HEK293T (cell line): ENCODE results near the gene FCHO2.

ENCODE experiments used
- ARNT ChIP-seq: fragments of 450-650 bp; IDR thresholded peaks from 2 replicates; pipeline ENCODE4 v1.6.1; 2017; ENCODE audit warnings: mild to moderate bottlenecking
- BHLHE40 ChIP-seq: fragments of 450-650 bp; IDR thresholded peaks from 2 replicates; pipeline ENCODE4 v1.6.1; 2016; ENCODE audit warnings: mild to moderate bottlenecking, moderate library complexity, borderline replicate concordance
- CTBP1 ChIP-seq: fragments of 450-650 bp; IDR thresholded peaks from 2 replicates; pipeline ENCODE4 v1.6.1; 2016; ENCODE audit warnings: borderline replicate concordance
- ELF4 ChIP-seq: fragments of 450-650 bp; IDR thresholded peaks from 2 replicates; pipeline ENCODE4 v1.6.1; 2017; ENCODE audit warnings: antibody characterized with exemption
- FOXA1 ChIP-seq: fragments of 450-650 bp; IDR thresholded peaks from 2 replicates; pipeline ENCODE4 v1.6.1; 2016; ENCODE audit warnings: mild to moderate bottlenecking
- FOXK2 ChIP-seq: fragments of 450-650 bp; IDR thresholded peaks from 2 replicates; pipeline ENCODE4 v1.6.1; 2016; ENCODE audit warnings: mild to moderate bottlenecking
- FOXM1 ChIP-seq: fragments of 450-650 bp; IDR thresholded peaks from 2 replicates; pipeline ENCODE4 v1.6.1; 2017; ENCODE audit warnings: mild to moderate bottlenecking, borderline replicate concordance
- L3MBTL2 ChIP-seq: fragments of 450-650 bp; conservative IDR thresholded peaks from 2 replicates; pipeline ENCODE4 v1.6.1; 2016; ENCODE audit warnings: mild to moderate bottlenecking
- LEF1 ChIP-seq: fragments of 450-650 bp; IDR thresholded peaks from 2 replicates; pipeline ENCODE4 v1.6.1; 2017; ENCODE audit warnings: mild to moderate bottlenecking, borderline replicate concordance
- NFRKB ChIP-seq: fragments of 450-650 bp; IDR thresholded peaks from 2 replicates; pipeline ENCODE4 v1.6.1; 2016; ENCODE audit warnings: mild to moderate bottlenecking, moderate library complexity
- PKNOX1 ChIP-seq: fragments of 450-650 bp; IDR thresholded peaks from 2 replicates; pipeline ENCODE4 v1.6.1; 2016
- SP1 ChIP-seq: fragments of 450-650 bp; IDR thresholded peaks from 2 replicates; pipeline ENCODE4 v1.6.1; 2017
- SUZ12 ChIP-seq: fragments of 450-650 bp; IDR thresholded peaks from 2 replicates; pipeline ENCODE4 v1.6.1; 2016; ENCODE audit warnings: mild to moderate bottlenecking
- ZNF384 ChIP-seq: fragments of 450-650 bp; IDR thresholded peaks from 2 replicates; pipeline ENCODE4 v1.6.1; 2016

- TF ChIP-seq NFRKB (no peak), BHLHE40 (no peak), CTBP1 (no peak), FOXM1 (no peak), ZNF384 (no peak), SUZ12 (no peak), L3MBTL2 (no peak), FOXK2 (no peak), ELF4 (no peak), ARNT (no peak), PKNOX1 (no peak), FOXA1 (no peak), SP1 (no peak), LEF1 (no peak)
Measured at GRCh38 chr5:73137563-73138530, 182.0 kb downstream of the FCHO2 start.
